ENCODE data around the gene VGLL2.

The VGLL2 gene

DNA sequence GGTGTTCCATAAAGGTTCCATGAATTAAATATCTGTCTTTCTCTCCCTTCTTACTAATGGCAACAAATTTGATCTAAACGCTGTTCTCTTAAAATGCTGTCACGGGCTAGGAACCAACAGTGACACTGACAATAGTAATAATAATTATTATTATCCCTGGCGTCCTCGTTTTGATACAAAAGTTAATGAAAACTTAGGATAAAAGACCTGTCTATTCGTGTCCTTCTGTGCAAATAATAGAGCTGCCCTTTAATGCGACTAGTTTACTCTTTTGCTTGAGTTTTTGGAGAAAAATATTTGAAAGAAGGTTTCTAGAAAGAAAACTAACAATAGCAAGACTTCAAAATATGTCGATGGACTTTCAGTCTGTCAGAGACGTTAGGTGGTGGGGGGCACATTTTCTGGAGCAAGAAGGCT is 4.3 kb downstream of the VGLL2 start:
- no peak for DNase-seq (ENCODE audit: low read depth in 2 of 2)

DNA sequence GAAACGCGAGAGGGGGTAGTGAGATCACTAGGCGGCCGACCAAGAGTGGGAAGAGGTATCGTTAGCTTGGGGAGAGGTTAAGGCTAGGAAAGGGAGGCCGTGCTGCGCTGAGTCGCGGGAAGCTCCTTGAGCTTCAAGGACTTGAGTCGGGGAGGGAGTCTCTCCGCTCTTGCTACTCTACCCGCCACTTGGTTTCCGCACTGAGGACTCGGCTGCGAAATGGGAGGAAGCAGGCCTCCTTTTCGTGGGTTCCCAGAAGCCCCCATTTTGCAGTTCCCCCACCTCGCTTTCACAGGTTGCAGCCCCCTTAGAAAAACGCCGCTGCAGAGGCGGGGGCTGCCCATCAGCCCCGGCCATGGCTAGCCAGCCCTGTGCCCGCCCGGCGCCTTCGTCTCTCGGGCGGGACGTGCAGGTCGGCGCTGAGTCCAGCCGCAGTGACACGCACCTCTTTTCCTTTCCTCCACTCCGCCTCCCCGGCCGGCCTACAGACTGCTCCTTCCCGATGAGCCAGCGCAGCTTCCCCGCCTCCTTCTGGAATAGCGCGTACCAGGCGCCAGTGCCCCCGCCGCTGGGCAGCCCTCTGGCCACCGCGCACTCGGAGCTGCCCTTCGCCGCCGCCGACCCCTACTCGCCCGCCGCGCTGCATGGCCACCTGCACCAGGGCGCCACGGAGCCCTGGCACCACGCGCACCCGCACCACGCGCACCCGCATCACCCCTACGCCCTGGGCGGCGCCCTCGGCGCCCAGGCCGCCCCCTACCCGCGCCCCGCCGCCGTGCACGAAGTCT is 4.9 kb downstream of the VGLL2 start:
- no peak for DNase-seq (ENCODE audit: low read depth in 2 of 2)

DNA sequence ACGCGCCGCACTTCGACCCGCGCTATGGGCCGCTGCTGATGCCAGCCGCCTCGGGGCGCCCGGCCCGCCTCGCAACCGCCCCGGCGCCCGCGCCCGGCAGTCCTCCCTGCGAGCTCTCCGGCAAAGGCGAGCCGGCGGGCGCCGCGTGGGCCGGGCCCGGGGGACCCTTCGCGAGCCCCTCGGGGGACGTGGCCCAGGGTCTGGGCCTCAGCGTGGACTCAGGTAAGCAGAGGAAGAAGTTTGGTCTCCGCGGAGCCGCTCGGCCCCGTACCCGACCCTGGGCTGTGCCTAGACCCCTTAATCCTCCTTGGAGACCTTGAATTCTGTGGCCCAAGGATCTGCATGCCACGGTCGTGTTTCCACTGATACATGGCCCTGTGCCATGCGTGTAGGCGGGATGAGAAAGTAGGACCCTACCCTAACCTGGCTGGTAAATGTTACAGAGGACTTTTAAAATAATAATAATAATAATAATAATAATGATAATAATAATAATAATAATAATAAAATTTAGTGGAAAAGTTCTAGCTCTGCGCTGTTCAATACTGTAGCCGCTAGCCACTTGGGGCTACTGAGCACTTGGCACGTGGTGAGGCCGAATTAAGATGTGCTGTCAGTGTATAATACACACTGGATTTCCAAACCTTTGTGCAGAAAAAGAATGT is 5.6 kb downstream of the VGLL2 start:
- no peak for DNase-seq (ENCODE audit: low read depth in 2 of 2)

DNA sequence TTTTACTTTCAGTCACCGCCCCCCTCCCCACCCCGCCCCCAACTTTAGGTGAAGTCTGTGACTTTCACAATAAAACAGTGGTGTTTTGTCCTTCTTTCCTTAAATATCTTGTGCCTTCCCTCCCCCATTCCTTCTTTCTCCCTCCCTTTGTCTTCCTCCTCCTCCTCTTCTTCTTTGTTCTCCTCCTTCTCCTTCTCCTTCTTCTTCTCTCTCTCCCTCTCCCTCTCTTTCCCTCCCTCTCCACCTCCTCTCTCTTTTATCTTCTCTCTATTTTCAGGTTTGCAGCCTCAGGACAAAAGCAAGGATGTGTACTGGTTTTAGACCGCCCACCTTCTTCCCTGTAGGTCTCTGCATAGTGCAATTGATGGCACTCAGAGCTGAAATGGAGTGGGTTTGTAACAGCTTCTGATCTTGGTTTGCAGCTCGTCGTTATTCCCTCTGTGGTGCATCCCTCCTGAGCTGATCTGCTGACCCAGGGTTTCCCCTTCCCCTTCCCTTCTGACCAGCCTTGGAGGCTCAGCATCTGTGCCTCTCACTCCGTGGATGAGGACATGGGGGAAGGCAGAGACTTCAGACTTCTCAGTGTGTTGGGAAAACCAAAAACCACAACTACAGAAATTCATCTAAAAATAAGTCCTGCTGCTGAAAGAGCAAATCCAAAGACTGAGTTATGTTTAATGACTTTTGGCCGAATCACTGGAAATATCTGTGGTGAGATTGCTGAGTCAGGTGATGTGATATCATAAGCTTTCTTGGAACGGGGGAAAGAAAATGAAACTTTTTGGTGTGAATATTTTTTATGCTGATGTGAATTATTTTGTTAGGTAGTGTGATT is 6.9 kb downstream of the VGLL2 start:
- DNase-seq (ENCODE audit: low read depth in 2 of 2): no peak

DNA sequence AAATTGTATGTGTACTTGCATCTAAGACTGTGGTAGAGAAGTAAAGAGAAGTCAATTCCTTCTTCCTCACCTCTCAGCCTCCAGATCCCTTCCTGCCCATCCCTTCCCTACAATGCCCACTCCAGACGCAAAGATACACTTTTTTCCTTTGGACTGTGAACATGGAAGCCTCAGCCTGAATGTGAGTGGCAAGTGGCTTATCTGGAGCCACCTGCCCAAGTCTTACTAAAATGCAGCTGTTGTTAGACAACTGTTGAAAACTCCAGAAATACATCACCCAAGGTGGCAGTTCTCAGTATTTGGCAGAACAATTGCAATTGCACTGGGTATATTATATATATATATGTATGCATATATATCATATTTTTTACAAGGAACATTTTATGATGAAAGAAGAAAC is 7.5 kb downstream of the VGLL2 start:
- no peak for DNase-seq (ENCODE audit: low read depth in 2 of 2)

DNA sequence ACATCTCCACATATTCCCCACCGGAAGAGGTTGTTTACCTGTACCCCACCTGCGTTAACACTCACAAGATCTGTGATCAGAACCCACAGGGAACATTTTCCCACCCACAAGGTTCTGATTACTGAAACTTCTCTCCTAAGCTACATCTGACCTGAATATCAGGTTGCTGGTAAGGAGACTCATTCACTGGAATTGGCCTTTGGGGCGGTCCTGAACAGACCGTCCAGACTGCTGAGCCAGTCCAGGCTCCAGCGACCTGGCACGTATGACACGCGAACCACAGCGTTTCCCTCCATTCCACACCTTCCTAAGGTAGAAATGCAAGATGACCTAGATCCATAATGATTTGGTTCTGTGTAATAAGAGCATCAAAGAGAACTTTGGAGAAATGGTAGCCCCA is 9.8 kb downstream of the VGLL2 start:
- no peak for DNase-seq (ENCODE audit: low read depth in 2 of 2)

DNA sequence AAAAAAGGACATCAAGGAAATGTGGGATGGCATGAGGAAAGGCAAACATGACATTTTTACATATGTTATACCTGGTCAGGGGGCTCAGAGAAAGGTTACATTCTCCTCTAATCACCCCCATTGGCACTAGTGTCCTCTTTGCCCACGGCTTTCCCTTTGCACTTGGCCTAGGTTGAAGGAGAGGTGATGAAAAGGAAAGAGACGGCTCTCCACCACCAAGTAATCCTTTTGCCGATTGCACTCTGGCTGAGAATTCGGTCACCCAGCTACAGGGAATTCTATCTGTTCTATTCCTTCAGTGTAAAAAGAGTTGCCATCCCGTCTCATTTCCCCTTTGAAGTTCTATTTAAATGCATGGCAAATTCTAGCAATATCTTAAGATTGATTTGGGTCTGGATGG is 10.4 kb downstream of the VGLL2 start:
- no peak for DNase-seq (ENCODE audit: low read depth in 2 of 2)

DNA sequence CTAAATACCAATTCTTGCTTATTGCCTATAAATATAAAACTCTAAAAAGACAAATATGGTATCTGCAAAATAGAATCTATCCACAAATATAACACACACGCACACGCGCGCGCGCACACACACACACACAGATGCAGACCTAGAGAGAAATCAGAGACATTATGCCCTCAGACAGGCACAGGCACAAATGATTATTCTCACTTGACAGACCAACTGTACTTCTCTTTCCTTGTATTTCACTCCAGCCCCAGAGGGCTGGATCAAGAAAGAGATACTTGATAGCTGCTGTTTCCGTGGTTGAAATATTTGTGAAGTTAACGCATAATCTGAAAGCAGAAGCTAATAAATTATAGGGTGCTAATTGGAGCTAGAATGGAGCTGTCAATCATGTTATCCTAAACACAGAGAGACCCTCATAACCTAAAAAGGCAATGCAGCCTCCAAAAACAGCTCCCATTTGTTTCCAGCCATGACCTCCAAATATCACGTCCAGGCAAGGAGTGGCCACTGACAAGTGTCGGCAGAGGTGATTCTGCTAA is 11.5 kb downstream of the VGLL2 start:
- DNase-seq (ENCODE audit: low read depth in 2 of 2): no peak

DNA sequence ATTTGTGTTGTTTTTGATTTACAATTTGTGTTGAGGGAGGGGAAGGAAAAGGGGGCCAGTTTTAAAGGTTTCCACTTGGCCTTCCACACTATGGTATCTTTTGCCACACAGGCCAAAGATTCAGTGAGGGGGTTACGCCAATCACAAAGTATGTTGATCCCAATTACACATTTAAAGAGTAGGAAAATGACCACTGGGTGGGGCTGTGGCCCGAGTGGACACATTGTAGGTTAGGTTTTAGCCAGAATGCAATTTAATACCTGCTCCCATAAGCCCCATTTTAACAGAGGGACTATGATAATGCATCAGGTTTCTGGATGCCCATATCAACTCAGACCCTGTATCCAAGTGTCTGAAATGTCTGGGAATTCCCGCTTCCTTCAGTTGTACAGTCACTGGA is 15.6 kb downstream of the VGLL2 start:
- no peak for DNase-seq (ENCODE audit: low read depth in 2 of 2)

DNA sequence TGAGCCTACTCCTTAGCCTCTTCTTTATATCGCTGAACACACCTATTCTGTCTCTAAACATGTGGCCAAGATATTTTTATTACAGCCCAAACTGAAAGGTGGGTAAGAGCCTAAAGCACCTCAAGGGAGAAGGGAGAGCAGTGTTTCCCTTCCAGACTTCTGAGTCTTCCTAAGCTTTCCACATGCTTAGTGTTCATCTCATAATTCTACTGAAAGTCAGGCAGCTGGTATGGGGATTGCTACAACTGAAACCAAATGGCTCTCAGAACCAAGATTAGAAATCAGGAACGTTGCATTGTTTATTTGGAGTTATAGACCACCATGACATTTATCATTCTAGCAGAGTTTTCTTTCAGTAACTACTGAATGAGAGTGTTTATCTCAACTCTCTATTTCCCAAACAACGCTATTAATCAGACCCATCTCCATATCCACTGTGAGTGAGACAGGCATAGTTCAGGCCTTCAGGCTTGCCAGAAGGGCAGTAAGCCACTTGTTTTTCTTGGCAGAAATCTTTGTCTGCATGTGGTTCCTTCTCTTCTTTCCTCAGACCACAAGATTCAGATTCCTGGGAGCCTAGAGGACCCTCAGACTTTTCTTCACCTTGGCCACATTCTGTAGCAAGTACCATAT is 22.8 kb downstream of the VGLL2 start:
- no peak for DNase-seq (ENCODE audit: low read depth in 2 of 2)

DNA sequence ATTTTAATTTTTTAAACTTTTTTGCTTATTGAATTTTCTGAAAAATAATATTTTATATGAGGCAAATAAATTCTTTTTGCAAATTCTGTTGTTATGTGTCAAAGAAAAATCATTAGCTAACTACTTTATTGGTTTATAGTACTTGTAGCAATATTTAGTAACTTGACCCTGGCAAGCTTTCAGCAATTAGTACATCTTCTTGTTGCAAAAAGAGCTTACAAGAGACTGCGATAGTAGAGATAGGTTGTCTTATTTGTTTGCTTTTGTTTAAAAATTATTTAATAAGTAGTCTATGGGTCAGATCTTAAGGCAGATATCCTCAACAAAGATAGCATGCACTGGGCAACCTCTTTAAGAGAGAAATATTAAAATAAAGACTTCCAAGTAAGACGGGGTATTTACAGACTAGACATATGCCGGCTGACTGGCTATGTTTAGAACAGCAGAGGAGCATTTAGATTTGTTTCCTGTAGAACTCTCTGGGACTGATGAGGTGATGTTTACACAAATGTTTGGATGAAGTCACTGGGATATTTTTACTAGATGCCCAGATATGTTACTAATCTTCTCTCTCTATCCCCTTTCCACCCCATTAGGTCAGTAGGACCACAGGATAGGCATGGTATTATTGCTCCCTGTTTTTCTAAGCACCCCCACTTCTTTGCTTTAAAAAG is 25.0 kb downstream of the VGLL2 start:
- no peak for DNase-seq (ENCODE audit: low read depth in 2 of 2)

DNA sequence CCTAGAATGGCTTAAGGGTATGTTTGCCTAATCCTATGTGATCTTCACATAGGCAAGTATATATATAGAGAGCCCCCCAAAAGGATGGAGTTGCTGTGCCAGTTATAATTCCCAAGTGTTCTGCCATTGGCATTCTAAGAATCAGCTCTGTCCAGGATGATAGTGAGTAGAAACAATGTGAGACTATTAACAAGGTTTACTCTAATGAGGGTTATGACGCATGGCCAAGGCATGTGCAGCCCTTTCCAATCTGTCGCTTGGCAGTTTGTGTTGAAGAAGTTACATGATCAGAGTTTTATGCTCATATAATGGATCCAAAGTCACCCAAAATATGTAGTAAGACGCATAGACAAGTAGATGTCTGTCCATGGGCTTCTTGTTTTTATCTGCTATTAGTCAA is 33.6 kb downstream of the VGLL2 start:
- DNase-seq (ENCODE audit: low read depth in 2 of 2): no peak

DNA sequence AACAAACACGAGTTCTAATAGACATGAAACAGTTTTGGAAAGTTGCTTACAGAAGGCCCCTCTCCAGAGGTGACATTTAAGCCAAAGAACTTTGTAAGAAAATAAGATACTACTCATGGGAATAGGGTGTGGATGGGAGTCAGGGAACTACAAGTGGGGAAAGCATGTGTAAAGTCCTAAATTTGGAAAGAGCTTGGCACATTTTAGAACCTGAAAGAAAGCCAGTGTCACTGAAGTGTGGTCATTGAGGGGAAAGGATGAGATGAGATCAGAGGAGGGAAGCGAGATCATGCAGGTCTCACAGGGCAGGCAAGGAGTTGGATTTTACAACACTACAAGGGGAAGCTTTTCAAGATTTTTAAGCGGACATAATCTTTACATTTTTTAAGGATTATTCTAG is 38.0 kb downstream of the VGLL2 start:
- DNase-seq (ENCODE audit: low read depth in 2 of 2): no peak

DNA sequence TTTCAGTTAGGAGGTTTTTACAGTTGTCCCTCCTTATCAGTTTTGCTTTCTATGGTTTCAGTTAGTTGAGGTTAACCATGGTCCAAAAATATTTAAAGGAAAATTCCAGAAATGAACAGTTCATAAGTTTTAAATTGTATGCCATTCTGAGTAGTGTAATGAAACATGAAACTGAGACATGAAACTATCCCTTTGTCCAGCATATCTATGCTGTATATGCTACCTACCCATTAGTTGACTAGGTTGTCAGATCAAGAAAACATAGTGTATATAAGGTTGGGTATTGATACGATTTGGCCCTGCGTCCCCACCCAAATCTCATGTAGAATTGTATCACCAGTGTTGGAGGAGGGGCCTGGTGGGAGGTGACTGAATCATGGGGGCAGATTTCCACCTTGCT is 39.1 kb downstream of the VGLL2 start:
- DNase-seq (ENCODE audit: low read depth in 2 of 2): no peak

DNA sequence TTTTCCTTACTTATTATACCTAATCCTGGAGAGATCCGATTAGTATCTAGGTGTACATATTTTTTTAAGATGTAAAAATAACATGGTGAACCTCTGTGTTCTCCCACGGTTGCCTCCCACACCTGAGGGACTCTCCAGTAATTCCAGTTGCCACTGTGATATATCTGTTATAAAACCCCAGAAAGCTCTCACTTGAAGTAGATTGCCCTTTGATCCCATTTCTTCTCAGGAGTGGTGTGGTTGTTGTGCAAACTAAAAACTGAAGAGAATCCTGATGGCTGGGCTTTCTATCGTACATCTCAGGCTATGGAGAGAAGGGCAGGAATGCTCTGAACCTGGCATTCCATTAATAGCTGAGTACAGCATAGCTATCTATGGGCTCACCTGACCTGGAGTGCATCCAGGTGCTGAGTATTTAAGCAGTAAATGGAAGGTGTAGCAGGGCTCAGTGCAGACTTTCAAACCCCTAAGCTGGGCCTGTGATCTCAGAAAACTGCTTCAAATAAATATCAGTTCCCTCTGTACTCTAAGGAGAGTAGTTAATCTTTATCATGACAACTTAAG is 41.0 kb downstream of the VGLL2 start:
- no peak for DNase-seq (ENCODE audit: low read depth in 2 of 2)

DNA sequence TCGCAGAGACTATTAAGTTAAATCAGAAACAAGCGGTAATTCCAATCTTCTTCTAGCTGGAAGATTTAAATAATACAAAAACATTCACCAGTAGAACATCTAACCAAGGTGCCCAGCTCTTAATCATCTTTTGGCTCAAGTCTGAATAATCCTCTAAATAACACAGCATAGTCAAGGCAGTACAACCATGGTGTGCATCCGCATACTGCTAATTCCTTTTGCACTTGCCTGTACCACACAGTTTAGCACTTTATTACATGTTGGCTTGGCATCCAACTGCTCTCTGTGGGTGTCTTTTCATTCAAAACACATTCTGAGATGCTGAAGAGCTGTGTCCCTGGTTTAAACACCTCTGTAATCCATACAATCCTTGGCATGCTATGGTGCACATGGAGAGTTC is 42.3 kb downstream of the VGLL2 start:
- no peak for DNase-seq (ENCODE audit: low read depth in 2 of 2)

DNA sequence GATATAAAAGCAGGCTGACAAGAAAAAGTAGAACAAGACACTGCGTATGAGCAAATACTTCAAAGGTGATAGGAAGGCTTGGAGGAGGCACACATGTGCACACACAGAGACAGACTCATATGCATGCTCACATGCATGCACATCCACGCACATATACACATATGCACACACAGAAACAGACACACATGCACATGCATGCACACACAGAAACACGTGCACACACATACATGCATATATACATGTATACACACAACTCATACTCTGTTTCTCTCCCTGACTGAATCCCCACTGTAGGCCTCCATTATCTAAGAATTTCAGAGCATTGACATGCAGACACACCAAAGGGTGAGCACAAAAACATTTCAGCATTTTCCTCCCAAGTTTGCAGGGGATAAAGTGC is 43.7 kb downstream of the VGLL2 start:
- no peak for DNase-seq (ENCODE audit: low read depth in 2 of 2)

DNA sequence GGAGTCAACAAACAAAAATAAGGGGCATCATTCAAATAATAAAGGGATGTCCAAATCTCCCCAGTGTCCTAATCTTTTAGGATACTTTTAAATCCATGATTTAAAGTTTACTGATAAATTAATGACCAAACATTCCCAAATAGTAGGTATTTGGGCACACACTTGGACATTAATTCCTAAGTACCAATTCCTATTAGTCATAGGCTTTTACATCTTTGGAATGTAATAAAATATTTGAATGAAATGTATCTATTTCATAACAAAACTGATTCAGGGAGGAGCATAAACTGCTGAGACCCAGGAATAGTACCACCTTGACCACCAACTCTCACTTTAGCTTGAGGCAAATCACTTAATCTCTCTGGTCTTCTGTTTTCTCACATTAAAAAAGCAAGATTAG is 44.3 kb downstream of the VGLL2 start:
- DNase-seq (ENCODE audit: low read depth in 2 of 2): no peak

DNA sequence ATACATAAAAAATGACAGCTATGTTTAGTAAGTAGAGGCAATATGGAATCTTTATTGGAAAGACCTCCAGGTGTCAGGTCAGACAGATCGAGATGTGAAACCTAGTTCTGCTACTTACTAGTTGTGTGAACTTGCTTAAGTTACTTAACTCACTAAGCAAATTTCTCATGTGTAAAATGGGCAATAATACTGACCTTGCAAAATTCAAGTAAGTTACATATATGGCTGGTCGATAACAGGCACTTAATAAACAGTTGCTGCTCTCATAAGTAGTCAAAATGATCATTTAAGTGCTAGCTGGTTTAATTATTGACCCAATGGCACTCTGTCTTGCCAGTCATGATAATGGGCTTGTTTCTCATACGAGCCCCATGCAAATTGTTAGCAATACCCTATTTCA is 46.0 kb downstream of the VGLL2 start:
- no peak for DNase-seq (ENCODE audit: low read depth in 2 of 2)

DNA sequence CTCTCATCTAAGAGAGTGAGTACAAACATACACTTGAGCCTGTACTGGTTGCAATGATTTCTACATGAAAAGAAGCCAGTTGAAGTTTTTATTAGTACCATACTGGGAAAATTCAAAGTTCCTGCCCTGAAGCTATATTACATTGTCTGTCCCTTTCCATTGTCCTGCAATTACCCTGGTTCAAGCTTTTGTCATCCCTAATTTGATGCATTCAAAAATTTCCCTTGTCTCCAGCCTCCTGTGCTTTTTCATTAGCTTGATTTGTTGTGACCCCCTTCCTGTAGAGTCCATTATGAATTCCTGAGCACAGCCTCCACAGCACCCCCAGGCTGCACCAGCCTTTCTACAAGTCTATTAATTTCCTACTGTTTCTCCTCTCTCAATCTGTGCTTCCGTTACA is 46.4 kb downstream of the VGLL2 start:
- DNase-seq (ENCODE audit: low read depth in 2 of 2): no peak

DNA sequence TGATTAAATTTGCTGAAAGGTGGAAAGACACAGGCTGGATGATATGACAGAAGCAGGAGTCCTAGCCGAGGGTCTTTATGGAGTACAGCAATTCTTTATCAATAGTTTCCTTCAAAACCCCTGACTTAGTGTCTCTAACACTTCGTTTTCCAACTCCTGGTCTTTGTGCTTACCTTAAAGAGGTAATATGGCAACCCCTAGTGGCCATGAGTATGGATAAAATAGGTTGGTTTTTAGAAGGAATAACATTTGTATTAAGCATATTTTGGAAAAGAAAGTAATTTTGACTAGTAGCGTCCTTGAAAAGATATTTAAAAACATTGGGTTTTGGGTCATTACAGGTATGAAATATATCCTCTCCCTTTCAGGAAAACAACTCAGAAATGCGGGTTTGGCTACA is 51.9 kb downstream of the VGLL2 start:
- DNase-seq (ENCODE audit: low read depth in 2 of 2): no peak

All from stimulated activated CD4-positive, alpha-beta T cell treated with anti-CD3 and anti-CD28 coated beads, Interleukin-15, amount 100 ng/mL, for 48 hours (primary cell).